ENCODE data around the gene MREG. TPM values are rescaled to one million over a fixed set of nuclear protein-coding genes. Genes with fewer than 3 reads are reported as not detected.
A peak's percentile ranks its signal among the peaks of the same experiment; 100 is the strongest.
"Not testable (repeated sequence)": the region's sequence is repeated elsewhere in the genome, so short reads cannot be mapped to it uniquely, and the experiment has no call there.

MREG gene
- total RNA-seq, 1 experiment from 2014 or later = 12.0 TPM

DNA sequence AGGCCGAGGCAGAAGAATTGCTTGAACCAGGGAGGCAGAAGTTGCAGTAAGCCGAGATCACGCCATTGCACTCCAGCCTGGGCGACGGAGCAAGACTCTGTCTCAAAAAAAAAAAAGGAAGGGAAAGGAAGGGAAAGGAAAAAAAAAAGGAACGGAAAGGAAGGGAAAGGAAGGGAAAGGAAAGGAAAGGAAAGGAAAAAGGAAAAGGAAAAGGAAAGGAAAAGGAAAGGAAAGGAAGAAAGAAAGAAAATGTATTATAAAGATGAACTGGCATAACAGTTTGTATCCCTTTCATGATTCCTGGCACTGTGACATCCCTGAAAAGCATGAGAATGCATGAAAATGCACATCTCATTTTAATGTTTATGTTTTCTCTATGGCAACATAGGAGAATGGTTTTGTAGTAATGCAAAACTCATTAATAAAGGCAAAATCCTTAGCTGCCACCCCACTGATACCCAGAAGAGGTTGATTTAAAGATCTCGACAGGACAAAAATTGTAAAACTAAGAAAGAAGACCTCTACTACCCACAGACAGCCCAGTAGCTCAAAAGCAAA lies 11.5 kb upstream of the MREG start:
- no peak for DNase-seq (ENCODE audit: low read depth)
- in situ Hi-C loops (cut with HindIII; ENCODE audit: low pct_unique_long_range_greater_than_20kb, low sequenced_read_pairs) = no loop called here

DNA sequence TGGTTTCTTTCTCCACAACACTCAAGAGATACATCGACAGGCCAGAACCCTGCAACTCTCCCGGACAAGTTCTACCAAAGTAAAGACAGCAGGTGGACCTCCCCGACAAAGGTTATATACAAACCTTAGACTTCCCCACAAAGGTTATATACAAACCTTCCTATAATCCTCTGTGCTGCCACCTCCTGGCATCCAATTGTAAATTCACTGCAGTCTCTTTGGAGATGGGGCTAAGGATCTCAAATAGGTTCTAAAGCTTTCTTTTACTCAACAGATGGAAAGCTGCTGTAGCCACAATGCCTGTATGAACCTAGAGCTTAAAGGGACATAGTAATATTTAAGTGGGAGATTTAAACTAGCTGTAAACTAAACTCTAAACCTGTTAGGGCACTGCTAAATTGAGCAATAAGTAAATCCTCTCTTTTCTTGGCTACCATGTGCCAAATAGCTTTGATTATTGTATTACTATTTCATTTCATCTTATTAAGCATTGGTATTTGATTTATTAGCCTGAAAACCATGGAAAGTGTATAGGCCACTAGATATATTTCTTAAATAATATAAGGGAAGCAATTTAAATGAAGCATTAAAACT lies 9.8 kb upstream of the MREG start:
- in situ Hi-C loops (cut with HindIII; ENCODE audit: low pct_unique_long_range_greater_than_20kb, low sequenced_read_pairs) = no loop called here
- DNase-seq (ENCODE audit: low read depth) = peak; percentile 43

DNA sequence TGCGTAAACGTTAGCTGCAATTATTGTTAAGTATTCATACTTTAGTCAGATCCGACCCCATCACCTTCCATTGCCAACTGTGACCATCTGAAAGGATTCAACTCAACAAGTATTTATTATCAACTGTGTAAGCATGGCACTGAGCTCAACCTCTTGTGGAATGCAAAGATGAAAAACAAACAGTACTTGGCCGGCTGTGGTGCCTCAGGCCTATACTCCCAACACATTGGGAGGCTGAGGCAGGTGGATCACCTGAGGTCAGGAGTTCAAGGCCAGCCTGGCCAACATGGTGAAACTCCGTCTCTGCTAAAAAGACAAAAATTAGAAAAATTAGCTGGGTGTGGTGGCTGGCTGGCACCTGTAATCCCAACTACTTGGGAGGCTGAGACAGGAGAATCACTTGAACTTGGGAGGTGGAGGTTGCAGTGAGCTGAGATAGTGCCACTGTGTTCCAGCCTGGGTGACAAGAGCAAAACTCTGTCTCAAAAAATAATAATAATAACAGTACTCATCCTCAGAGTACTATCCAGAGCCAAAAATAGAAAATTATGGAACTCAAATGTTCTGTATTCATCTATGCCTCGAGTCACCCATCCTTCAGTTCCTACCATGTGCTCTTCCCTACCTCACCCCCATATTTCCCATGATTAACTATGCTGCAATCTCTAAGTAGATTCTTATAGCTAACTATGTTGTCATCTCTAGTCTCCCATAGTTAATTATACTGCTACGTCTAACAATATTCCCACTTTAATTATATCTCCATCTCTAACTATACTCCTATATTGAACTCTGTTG lies 8.6 kb upstream of the MREG start:
- in situ Hi-C loops (cut with HindIII; ENCODE audit: low pct_unique_long_range_greater_than_20kb, low sequenced_read_pairs) = no loop called here
- no peak for DNase-seq (ENCODE audit: low read depth)

DNA sequence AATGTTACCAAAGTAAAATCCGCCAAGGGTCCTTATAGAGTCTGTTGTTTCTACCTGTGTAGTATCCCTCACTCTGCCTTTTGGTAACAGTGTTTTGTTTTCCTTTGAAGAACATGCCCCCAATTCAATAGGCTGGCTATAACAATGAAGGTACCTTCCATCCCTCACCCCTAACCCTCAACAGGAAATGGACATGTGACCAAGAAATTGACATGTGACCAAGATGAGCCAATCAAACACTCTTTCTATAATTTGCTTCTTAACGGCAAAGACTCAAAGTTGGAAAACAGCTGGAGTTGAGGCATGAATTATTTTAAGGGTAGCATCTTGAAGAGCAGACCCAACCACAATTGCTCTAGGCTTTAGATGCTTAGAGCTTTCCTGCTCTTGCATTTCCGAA lies 5.4 kb upstream of the MREG start:
- DNase-seq (ENCODE audit: low read depth) = no peak
- in situ Hi-C loops (cut with HindIII; ENCODE audit: low pct_unique_long_range_greater_than_20kb, low sequenced_read_pairs) = no loop called here

DNA sequence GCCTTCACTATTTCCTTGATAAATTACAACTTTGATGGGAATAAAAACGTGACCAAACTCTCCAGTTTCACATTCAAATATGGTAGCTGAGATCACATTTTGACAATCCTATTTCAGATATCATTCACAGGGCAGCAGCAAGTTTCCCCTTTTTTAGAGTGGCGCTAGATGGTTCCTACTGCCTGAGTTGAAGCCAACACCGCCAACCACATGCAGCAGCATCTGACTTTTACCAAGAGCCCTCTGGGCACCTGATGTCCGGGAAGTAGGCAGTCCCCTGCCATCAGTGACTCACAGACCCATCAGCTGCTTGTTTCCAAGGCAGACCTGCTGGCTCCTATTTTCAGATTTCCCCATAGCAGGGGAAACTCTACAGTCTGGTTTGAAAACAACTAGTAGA lies 4.0 kb upstream of the MREG start:
- DNase-seq (ENCODE audit: low read depth) = peak; percentile 10
- in situ Hi-C loops (cut with HindIII; ENCODE audit: low pct_unique_long_range_greater_than_20kb, low sequenced_read_pairs) = no loop called here

DNA sequence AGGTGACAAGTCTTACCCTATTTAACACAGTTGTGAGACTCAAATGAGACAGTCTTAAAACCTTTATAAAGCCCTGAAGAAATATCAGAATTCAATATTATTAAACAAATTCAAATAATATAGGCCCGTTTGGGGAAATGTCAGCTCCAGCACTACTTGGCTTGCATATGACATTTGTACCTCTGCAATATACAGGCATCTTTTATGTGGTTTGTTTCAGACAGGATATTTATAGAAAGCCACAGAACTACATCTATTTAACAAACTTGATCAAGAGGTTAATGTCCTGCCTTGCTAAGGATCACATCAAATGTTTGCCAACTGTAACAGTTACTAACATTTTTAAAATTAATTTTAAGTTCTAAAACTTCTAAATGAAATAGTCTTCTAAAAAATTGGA lies 3.2 kb upstream of the MREG start:
- in situ Hi-C loops (cut with HindIII; ENCODE audit: low pct_unique_long_range_greater_than_20kb, low sequenced_read_pairs) = no loop called here
- DNase-seq (ENCODE audit: low read depth) = no peak

DNA sequence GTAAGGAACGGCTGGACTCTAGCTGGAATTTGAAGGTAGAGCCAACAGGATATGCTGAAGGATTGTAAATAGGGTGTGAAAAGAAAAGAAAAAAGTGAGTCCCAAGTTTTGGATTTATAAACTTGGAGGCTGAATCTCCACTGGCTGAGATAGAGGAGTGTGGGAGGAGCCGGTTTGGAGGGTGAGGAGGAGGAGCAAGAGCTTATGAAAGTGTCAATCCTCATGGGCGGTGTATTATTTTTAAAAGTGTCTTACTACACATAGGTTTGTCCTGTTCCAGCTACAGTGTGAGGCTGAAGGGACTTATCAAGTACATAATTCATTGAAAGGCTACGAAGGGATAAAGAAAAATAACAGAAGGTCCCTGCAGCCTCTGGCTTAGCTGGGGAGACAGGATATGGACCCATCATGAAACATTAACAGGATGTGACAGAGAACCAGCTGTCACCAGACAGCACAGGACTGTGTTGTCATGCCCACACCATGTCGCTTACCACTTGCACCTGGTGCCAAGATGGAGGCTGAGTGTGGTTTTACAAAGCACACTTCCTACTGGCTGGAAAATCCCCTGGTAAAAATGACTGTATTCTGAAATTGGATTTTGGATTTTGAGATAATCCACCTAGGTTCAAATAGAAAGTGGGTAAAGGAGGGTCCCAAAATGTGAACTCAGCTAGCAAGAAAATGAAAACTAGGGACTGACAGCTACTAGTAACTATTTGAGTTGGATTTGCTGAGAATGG lies 2.5 kb upstream of the MREG start:
- no peak for DNase-seq (ENCODE audit: low read depth)
- in situ Hi-C loops (cut with HindIII; ENCODE audit: low pct_unique_long_range_greater_than_20kb, low sequenced_read_pairs) = no loop called here

DNA sequence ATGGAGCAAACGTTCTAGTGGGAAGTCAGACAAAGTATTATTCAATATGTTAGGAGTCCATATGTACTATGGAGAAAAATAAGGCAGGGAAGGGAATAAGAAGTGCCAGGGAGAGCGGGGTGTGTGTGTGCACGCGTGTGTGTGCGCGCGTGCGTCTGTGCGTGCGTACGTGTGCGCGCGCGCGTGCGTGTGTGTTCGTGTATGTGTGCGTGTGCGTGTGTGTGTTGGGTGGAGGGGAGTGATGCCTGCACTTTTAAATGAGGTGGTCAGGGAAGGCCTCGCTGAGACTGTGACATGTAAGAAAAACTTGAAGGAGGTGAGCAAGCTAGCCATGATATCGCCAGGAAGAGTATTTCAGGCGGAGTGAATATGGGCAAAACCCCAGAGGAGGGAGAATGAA lies 1.6 kb upstream of the MREG start:
- no peak for DNase-seq (ENCODE audit: low read depth)
- in situ Hi-C loops (cut with HindIII; ENCODE audit: low pct_unique_long_range_greater_than_20kb, low sequenced_read_pairs) = no loop called here

DNA sequence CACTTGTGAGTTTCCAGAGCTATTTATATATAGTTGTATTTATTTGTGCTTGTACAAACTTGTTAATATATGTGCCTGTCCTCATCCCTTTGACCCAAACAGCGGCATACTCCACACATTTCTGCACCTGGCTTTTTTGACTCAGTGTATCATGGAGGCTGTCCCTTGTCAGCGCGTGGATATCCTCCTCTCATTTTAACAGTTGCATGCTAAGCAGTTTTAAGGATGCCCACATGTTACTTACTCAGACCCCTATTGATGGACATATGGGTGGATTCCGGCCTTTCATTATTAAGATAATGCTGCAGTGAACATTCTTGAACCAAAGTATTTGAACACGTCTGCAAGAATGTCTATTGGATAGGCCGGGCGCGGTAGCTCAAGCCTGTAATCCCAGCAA lies 655 bp upstream of the MREG start:
- in situ Hi-C loops (cut with HindIII; ENCODE audit: low pct_unique_long_range_greater_than_20kb, low sequenced_read_pairs) = no loop called here
- DNase-seq (ENCODE audit: low read depth) = no peak

DNA sequence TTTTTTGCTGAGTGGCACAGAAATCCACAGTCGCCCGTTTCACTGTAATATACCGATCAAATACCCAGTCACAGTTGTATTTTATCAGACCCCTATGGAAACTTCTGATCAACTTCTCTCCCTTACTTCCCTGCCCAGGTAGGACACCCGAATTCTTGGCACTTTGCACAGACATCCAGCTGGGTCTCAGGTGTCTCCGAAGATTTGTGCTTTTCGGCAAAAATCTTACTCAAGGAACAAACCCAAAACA lies 596 bp downstream of the MREG start:
- in situ Hi-C loops (cut with HindIII; ENCODE audit: low pct_unique_long_range_greater_than_20kb, low sequenced_read_pairs) = no loop called here
- no peak for DNase-seq (ENCODE audit: low read depth)

DNA sequence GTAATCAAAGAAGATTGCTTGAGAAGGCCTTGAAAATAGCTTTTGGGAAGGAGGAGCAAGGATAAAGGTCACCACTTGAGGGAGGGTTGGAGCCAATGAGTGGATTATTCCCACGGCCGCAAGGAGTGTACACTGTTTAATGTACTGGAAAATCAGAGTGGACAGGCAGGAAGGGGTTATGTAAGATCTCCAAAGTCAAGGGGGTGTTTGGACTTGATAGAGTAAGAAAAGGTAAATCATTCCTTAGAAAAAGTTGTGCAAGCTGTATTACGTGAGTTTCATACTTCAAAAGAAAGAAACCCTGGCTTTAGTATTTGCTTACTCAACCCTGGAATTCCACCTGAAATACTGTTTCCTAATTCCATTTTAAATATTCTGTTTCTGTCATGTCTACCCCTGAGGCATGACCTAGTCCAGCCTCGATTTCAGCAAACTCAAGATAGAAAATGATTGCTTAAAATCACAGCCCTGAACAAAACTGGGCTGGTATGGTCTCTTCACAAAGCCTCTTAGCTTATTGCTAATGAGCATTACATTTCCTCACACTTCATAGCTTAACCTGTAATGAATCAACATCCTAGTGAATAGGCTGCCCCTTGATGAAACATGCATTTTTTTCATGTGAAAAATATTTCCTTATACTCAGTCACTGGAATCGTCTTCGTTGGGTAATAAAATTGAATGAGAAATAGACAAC lies 1.1 kb downstream of the MREG start:
- in situ Hi-C loops (cut with HindIII; ENCODE audit: low pct_unique_long_range_greater_than_20kb, low sequenced_read_pairs) = no loop called here
- peak; percentile 72 for DNase-seq (ENCODE audit: low read depth)

DNA sequence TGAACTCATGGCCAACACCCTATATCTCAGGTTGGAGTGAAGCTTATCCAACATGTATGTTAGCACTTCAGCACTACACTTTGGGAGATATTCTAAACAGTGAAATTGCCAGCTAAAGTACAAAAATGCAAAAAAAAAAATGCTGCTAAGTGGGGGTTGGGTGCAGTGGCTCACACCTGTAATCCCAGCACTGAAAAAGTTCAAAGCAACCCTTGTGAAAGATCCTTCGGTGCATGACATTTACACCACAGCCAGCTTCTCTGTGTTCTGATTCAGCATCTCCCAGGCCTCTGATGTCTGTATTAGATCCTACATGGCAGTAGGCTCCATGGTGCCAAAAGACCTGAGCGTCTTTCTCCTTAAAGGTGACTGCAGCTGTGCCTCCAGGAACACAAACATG lies 4.1 kb downstream of the MREG start:
- in situ Hi-C loops (cut with HindIII; ENCODE audit: low pct_unique_long_range_greater_than_20kb, low sequenced_read_pairs); DNase-seq (ENCODE audit: low read depth): not testable (repeated sequence)

DNA sequence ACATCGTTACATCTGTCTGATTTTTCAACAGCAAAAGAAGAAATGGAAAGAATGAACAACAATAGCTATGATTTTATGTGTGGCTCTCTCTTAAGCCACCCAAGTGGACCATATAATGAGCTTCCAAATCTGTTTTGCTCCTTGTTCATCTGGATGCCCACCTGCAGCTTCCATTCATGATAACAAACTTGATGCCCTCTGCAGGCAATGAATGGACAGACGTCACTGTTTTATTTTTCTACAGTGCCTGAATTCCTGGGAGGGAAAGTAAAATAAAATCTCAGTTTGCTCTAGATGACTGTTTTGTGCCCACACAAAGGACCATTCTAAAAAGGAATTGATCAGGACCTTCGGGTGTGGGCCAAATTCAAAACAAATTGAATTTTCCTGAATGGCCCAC lies 5.0 kb downstream of the MREG start:
- no peak for DNase-seq (ENCODE audit: low read depth)
- in situ Hi-C loops (cut with HindIII; ENCODE audit: low pct_unique_long_range_greater_than_20kb, low sequenced_read_pairs) = no loop called here

DNA sequence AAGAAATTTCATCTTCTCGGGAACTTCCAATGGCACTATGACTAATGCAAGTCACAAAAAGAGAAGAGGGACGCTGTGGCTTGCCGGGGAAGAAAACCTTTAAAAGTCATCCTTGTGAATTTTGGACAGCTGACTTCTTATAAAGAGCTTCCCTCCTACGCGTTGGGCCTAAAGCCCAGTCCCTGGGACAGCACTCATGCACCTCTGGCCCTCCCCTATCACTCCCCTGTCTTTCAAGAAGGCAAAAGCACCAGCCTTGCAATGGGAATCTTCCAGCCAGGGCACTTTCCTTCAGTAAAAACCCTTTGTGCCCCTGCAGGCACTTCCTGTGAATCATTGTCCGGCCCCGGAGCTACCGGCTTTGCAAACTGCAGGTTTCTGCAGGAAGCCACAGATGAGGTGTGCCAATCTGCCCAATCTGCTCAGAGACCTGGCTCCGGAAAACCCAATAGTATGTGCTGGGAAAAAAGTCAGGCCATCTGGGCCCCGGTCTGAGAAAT lies 7.1 kb downstream of the MREG start:
- DNase-seq (ENCODE audit: low read depth) = no peak
- in situ Hi-C loops (cut with HindIII; ENCODE audit: low pct_unique_long_range_greater_than_20kb, low sequenced_read_pairs) = no loop called here

DNA sequence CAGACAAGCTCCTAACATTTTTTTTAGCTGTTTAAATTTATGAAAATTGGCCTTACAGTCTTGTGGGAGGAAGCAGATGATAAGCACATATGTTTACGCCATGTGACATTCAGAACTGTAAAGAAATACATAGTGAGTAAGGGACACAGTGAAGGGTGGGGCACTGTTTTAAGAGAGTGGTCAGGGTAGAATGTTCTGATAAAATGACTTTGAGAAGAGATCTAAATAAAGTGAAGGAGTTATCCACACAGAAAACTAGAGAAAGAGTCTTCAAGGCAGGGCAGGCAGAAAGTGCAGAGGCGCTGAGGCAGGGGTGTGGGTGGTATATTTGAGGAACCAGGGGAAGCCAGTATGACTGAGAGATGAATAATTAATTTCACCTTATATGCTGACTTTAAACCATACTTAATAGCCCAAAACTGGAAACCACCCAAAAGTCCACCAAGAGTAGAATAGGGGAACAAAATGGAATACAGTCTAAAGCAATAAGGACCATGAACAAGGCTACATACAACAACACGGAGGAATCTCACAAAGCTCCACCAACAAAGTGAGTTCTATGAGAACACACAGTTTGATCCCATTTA lies 8.6 kb downstream of the MREG start:
- DNase-seq (ENCODE audit: low read depth) = no peak
- in situ Hi-C loops (cut with HindIII; ENCODE audit: low pct_unique_long_range_greater_than_20kb, low sequenced_read_pairs) = no loop called here

DNA sequence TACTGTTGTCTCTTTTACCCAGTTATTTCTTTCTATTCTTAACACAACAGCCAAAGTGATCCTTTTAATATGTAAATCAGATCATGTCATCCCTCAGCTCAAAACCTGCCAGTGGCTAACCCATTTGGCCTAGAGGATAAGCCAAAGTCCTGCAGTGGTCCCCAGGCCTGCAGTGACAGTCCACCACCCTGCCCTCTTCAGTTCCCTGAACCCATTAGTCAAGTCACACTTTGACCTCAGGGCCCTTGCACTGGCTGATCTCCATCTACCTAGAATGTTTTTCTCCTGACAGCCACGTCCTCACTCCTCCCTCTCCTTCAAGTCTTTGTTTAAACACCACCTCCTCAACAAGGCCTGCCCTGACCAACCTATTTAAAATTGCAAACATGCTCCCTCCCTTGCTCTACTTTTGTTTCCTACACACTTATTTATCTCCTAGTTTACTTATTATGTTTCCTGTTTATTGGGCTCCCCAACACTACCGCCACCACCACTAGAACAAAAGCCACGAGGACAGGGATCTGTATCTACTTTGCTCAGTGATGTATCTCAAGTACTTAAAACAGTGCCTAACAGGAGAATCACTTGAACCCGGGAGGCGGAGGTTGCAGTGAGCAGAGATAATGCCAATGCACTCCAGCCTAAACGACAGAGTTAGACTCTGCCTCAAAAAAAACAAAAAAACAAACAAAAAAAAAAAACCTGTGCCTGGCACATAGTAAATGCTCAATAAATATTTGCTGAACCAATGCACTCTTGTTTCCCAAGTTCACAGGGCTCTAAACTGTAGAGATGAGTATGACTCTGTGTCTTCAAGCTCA lies 9.3 kb downstream of the MREG start:
- in situ Hi-C loops (cut with HindIII; ENCODE audit: low pct_unique_long_range_greater_than_20kb, low sequenced_read_pairs) = no loop called here
- DNase-seq (ENCODE audit: low read depth) = no peak

DNA sequence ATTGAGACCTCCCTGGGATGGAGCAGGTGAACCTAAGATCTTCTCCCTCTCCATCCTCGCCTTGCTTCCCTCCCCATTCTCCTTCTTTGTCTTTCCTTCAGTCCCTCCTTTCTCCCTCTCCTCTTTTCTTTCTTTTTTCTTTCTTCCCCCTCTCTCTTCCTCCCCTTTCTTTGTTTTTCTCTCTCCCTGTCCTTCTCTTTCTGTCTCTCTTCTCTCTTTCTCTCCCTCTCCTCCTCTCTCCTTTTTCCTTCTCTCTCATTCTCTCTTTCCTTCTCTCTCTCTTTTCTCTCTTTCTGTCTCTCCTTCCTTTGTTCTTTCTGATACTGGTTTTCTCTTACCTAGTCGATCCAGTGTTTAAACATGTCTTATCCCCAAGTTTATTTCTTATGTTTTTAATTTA lies 10.7 kb downstream of the MREG start:
- DNase-seq (ENCODE audit: low read depth) = no peak
- in situ Hi-C loops (cut with HindIII; ENCODE audit: low pct_unique_long_range_greater_than_20kb, low sequenced_read_pairs) = no loop called here

All from Caki2 (cell line).